GM10248 (cell line): ENCODE results near the gene CTNNA3.

ENCODE experiments used
- CTCF ChIA-PET: fragments of 300-600 bp; sonication (Branson Sonifier 250); formaldehyde crosslinking; extraction: SDS; loops from one replicate; lab custom pipeline; 2021; ENCODE audit warnings: antibody characterized with exemption; lab: Yijun Ruan, JAX
- POLR2A ChIA-PET: fragments of 350-650 bp; sonication (Branson Sonifier 250); formaldehyde crosslinking; extraction: SDS; loops from one replicate; lab custom pipeline; 2020; ENCODE audit warnings: antibody characterized with exemption; lab: Yijun Ruan, JAX
- DNase-seq: peaks from one replicate; pipeline ENCODE4 v3.0.0; 2012; ENCODE audit errors: extremely low spot score
- TF ChIP-seq, protein P1 (sequence below): IDR thresholded peaks from 2 replicates; pipeline ENCODE4 v1.5.1; 2012; ENCODE audit warnings: mild to moderate bottlenecking, low read depth; ENCODE audit errors: extremely low read depth, missing control alignments, control extremely low read depth

The CTNNA3 gene

DNA sequence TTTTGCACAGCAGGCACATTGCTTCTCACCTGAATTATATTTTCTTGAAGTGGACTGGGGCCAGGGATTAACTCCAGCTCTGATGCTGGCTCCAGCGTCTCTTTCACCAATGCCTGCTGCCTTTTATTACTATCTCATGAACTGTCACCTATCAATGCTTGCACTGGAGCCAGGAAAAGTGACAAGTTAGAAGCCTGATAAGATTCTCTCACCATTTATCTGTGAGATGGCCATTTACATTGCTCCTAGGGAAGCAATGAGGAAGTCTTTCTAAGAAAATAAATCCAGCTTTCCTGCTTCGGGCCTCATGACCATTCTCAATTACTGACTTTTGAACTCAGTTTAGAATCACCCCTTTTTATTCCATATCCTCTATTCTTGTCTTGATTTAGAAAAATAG lies 818.6 kb downstream of the CTNNA3 start:
- ChIA-PET POLR2A (no interaction called here), CTCF (no interaction called here)

GRCh38 chr10:66869635-66870034 lies 826.4 kb downstream of the CTNNA3 start:
- CTCF ChIA-PET, result no interaction called here
- POLR2A ChIA-PET, result no interaction called here
- TF ChIP-seq, protein P1, sequence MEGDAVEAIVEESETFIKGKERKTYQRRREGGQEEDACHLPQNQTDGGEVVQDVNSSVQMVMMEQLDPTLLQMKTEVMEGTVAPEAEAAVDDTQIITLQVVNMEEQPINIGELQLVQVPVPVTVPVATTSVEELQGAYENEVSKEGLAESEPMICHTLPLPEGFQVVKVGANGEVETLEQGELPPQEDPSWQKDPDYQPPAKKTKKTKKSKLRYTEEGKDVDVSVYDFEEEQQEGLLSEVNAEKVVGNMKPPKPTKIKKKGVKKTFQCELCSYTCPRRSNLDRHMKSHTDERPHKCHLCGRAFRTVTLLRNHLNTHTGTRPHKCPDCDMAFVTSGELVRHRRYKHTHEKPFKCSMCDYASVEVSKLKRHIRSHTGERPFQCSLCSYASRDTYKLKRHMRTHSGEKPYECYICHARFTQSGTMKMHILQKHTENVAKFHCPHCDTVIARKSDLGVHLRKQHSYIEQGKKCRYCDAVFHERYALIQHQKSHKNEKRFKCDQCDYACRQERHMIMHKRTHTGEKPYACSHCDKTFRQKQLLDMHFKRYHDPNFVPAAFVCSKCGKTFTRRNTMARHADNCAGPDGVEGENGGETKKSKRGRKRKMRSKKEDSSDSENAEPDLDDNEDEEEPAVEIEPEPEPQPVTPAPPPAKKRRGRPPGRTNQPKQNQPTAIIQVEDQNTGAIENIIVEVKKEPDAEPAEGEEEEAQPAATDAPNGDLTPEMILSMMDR, result no peak
- no peak for DNase-seq

More for the DNA sequence above, 818.6 kb downstream of the CTNNA3 start:
- DNase-seq, result no peak
- TF ChIP-seq, protein P1, result no peak

- POLR2A ChIA-PET, result no interaction called here
- CTCF ChIA-PET, result no interaction called here
- TF ChIP-seq, protein P1, result no peak
These were observed 833.2 kb downstream of the CTNNA3 start for GRCh38 chr10:66862687-66863258.

GRCh38 chr10:66860376-66860945 lies 835.5 kb downstream of the CTNNA3 start:
- POLR2A ChIA-PET, result no interaction called here

More at GRCh38 chr10:66862687-66863258, 833.2 kb downstream of the CTNNA3 start:
- DNase-seq, result no peak

DNA sequence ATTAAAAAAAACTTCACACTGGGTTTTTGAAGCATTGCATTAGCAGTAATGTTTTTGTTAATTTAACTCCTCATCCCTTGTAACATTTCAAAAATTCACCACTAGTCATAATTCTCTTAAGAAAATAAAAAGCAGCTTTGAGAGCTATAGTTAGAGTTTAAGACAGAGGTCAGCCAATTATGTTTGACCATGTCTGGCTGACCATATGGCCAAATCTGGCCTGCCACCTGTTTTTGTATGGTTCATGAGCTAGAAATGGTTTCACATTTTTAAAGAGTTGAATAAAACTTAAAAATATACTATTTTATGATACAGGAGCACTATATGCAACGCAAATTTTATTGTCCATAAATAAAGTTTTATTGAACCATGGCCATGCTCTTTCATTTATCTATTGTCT lies 843.2 kb downstream of the CTNNA3 start:
- ChIA-PET POLR2A (no interaction called here), CTCF (no interaction called here)
- no peak for DNase-seq
- TF ChIP-seq, protein P1, result no peak

More at GRCh38 chr10:66860376-66860945, 835.5 kb downstream of the CTNNA3 start:
- TF ChIP-seq, protein P1, result no peak
- DNase-seq, result no peak
- CTCF ChIA-PET, result no interaction called here

GRCh38 chr10:66848856-66849255 lies 847.1 kb downstream of the CTNNA3 start:
- CTCF ChIA-PET, result interaction anchor here (1.2 kb wide), 1 partner anchor 10 kb away, joined by 3 read pairs; no protein-coding TSS in a partner anchor
- POLR2A ChIA-PET, result no interaction called here
- TF ChIP-seq, protein P1, result no peak
- DNase-seq, result no peak
